SK-N-SH (cell line): Measurements from ENCODE around the gene AKR7A2. TPM values are rescaled to one million over a fixed set of nuclear protein-coding genes. Genes with fewer than 3 reads are reported as not detected.
A peak's percentile ranks its signal among the peaks of the same experiment; 100 is the strongest.

Source experiments
- CTCF ChIA-PET: fragments of 300-600, 350-600 bp; formaldehyde crosslinking; extraction: SDS; loops from one replicate; lab custom pipeline; 2021; lab: Yijun Ruan, JAX
- POLR2A ChIA-PET: fragments of 350-600 bp; sonication (Branson Sonifier 250); formaldehyde crosslinking; extraction: SDS; loops from one replicate; lab custom pipeline; 2020; ENCODE audit warnings: antibody characterized with exemption, inconsistent platforms; lab: Yijun Ruan, JAX
- DNase-seq: peaks from one replicate; pipeline ENCODE4 v3.0.0; 2012
- H2AFZ ChIP-seq: fragments of 200-600 bp; sonication (generic); 2 replicates; pipeline ENCODE4 v1.8.1; 2016; ENCODE audit warnings: antibody characterized with exemption, mild to moderate bottlenecking, low read depth
- H3F3A ChIP-seq: fragments of 200-600 bp; sonication (generic); replicated peaks from 2 replicates; pipeline ENCODE3; 2016; ENCODE audit warnings: antibody characterized with exemption, mild to moderate bottlenecking; ENCODE audit not compliant: insufficient read depth
- H3K27ac ChIP-seq, 2 experiments: fragments of 200-500 bp in 1 of 2; fragments of 200-600 bp in 1 of 2; sonication (Bioruptor generic) in 1 of 2; sonication (generic), shearing (Covaris generic) in 1 of 2; 2 replicates each; pipeline versions ENCODE4 v1.5.1 to v1.6.1; 2014 to 2016; ENCODE audit warnings: low read depth in 2 of 2, inconsistent platforms in 1 of 2, low read length in 1 of 2, mild to moderate bottlenecking in 1 of 2, mixed read lengths in 1 of 2
- H3K27me3 ChIP-seq: fragments of 200-600 bp; sonication (generic), shearing (Covaris generic); 2 replicates; pipeline ENCODE4 v1.6.1; 2016; ENCODE audit warnings: mixed run types; ENCODE audit not compliant: insufficient read depth
- H3K36me3 ChIP-seq, 2 experiments: fragments of 200-500 bp in 1 of 2; fragments of 200-600 bp in 1 of 2; sonication (Bioruptor generic) in 1 of 2; sonication (generic) in 1 of 2; replicated peaks in 1 of 2; 2 replicates each; pipeline versions ENCODE3 to v1.5.1; 2014 to 2016; ENCODE audit warnings: low read length in 1 of 2, mild to moderate bottlenecking in 1 of 2; ENCODE audit not compliant: insufficient read depth in 2 of 2, control insufficient read depth in 1 of 2
- H3K4me1 ChIP-seq, 2 experiments: fragments of 200-500 bp in 1 of 2; fragments of 200-600 bp in 1 of 2; sonication (Bioruptor generic) in 1 of 2; sonication (generic), shearing (Covaris generic) in 1 of 2; 2 replicates each; pipeline versions ENCODE4 v1.5.1 to v1.6.1; 2014 to 2016; ENCODE audit warnings: low read depth in 1 of 2, low read length in 1 of 2, mixed run types in 1 of 2; ENCODE audit not compliant: insufficient read depth in 2 of 2, control insufficient read depth in 1 of 2
- H3K4me2 ChIP-seq: fragments of 200-600 bp; sonication (generic), shearing (Covaris generic); 2 replicates; pipeline ENCODE4 v1.6.1; 2017; ENCODE audit warnings: mixed run types
- H3K4me3 ChIP-seq, 2 experiments: fragments of 200-500 bp in 1 of 2; fragments of 200-600 bp in 1 of 2; sonication (Bioruptor generic) in 1 of 2; sonication (generic), shearing (Covaris generic) in 1 of 2; 2 replicates each; pipeline versions ENCODE4 v1.5.1 to v1.8.1; 2014 to 2016; ENCODE audit warnings: low read depth in 2 of 2, inconsistent platforms in 1 of 2, low read length in 1 of 2, mild to moderate bottlenecking in 1 of 2, mixed read lengths in 1 of 2, moderate library complexity in 1 of 2
- H3K79me2 ChIP-seq: fragments of 200-600 bp; sonication (generic); 2 replicates; pipeline ENCODE4 v1.8.1; 2017; ENCODE audit warnings: mild to moderate bottlenecking; ENCODE audit not compliant: insufficient read depth
- H3K9ac ChIP-seq: fragments of 200-600 bp; sonication (generic); 2 replicates; pipeline ENCODE4 v1.6.1; 2017; ENCODE audit warnings: mixed run types
- H3K9me2 ChIP-seq: fragments of 200-600 bp; sonication (generic); 2 replicates; pipeline ENCODE4 v1.6.1; 2017; ENCODE audit warnings: mixed run types
- H3K9me3 ChIP-seq: fragments of 200-600 bp; sonication (generic); 2 replicates; pipeline ENCODE4 v1.6.1; 2017; ENCODE audit warnings: mixed run types, mild to moderate bottlenecking, moderate library complexity
- H4K20me1 ChIP-seq: fragments of 200-600 bp; sonication (generic); 2 replicates; pipeline ENCODE4 v1.6.1; 2017; ENCODE audit warnings: mild to moderate bottlenecking, mixed run types; ENCODE audit not compliant: insufficient read depth
- CTCF ChIP-seq: fragments of 200-600 bp; sonication (generic); IDR thresholded peaks from 2 replicates; pipeline ENCODE4 v1.6.1; 2017; ENCODE audit warnings: antibody characterized with exemption, mild to moderate bottlenecking, moderate library complexity
- EZH2phosphoT487 ChIP-seq: fragments of 200-600 bp; sonication (generic); IDR thresholded peaks from 2 replicates; pipeline ENCODE4 v1.6.1; 2017; ENCODE audit warnings: low read depth, mixed run types, mild to moderate bottlenecking, antibody characterized with exemption, moderate library complexity, borderline replicate concordance
- GABPA ChIP-seq: IDR thresholded peaks from 2 replicates; pipeline ENCODE4 v1.4.0; 2012; ENCODE audit warnings: low read depth, mild to moderate bottlenecking
- IRF3 ChIP-seq: fragments of 150-350 bp; IDR thresholded peaks from 2 replicates; pipeline ENCODE4 v1.6.1; 2016; ENCODE audit warnings: mild to moderate bottlenecking, low read depth, low read length
- MEF2A ChIP-seq: IDR thresholded peaks from 2 replicates; pipeline ENCODE4 v1.4.0; 2012; ENCODE audit warnings: low read depth, borderline replicate concordance
- MXI1 ChIP-seq: IDR thresholded peaks from 2 replicates; pipeline ENCODE4 v1.6.1; 2012; ENCODE audit warnings: mild to moderate bottlenecking, low read depth, low read length, improper control_type of control experiment
- PBX3 ChIP-seq: IDR thresholded peaks from 2 replicates; pipeline ENCODE4; 2012
- POLR2AphosphoS5 ChIP-seq: IDR thresholded peaks from 2 replicates; pipeline ENCODE4 v1.6.1; 2012; ENCODE audit warnings: low read depth, low read length
- RAD21 ChIP-seq: IDR thresholded peaks from 2 replicates; pipeline ENCODE4 v1.6.1; 2012; ENCODE audit warnings: mild to moderate bottlenecking, low read length
- SIN3A ChIP-seq: IDR thresholded peaks from 2 replicates; pipeline ENCODE4 v1.6.1; 2012; ENCODE audit warnings: low read depth, mild to moderate bottlenecking, low read length, moderate library complexity, borderline replicate concordance
- TAF1 ChIP-seq: IDR thresholded peaks from 2 replicates; pipeline ENCODE4 v1.6.1; 2012; ENCODE audit warnings: low read depth, mild to moderate bottlenecking, low read length, moderate library complexity, borderline replicate concordance
- TEAD4 ChIP-seq: IDR thresholded peaks from 2 replicates; pipeline ENCODE4 v1.4.0; 2012; ENCODE audit warnings: mild to moderate bottlenecking, borderline replicate concordance; ENCODE audit not compliant: insufficient read depth
- WGBS: methylation state at CpG from one replicate; pipeline ENCODE4 v1.1.6; 2017; ENCODE audit warnings: low lambda C conversion rate; 5-methylcytosine and 5-hydroxymethylcytosine counted together
- polyA plus RNA-seq, 3 experiments: library from polyadenylated mRNA; depleted of rRNA; stranded (reverse); fragments of >200 nt; gene quantifications; 2 replicates each; pipeline ENCODE4 v1.2.3, GENCODE V29; 2012

AKR7A2 gene
- polyA plus RNA-seq, 1 of the 3 experiments (the other 2 are of a cell fraction), result 40.7 TPM

GRCh38 chr1:19313636-19313959 is 1.7 kb upstream of the AKR7A2 start (continued):
- TF ChIP-seq TAF1 (no peak), MEF2A (no peak), GABPA (no peak), IRF3 (no peak), CTCF (no peak), PBX3 (no peak), TEAD4 (no peak), MXI1 (no peak), EZH2phosphoT487 (no peak)

- ChIA-PET POLR2A (interaction anchor here (1.0 to 2.0 kb wide), 3 partner anchors 9 to 17 kb away, joined by 3 to 4 read pairs (median 4); no protein-coding TSS in a partner anchor), CTCF (interaction anchor here (0.6 to 2.4 kb wide), 10 partner anchors 10 to 370 kb away, joined by 3 to 8 read pairs (median 4); partner anchors contain the start of gene NBL1)
- H3K9me2 ChIP-seq, result no peaks in the 10 kb centered on the region
- H3K79me2 ChIP-seq, result peaks cover 73% of the 10 kb centered on the region
- peak overlapping the region; percentile 70 to 71; a peak in 2 of 4 replicates for H3K27ac ChIP-seq
- H3K27me3 ChIP-seq, result no peaks in the 10 kb centered on the region
- H3K36me3 ChIP-seq, result peaks cover 2 to 6% of the 10 kb centered on the region in 2 experiments
- no peak for DNase-seq
- H2AFZ ChIP-seq, result peak overlapping the region; percentile 21; the same call in 1 of the 2 replicates
- H3K9ac ChIP-seq, result peak overlapping the region; percentile 88
- peaks cover 5 to 26% of the 10 kb centered on the region in 2 experiments; a peak in 1 of 4 replicates for H3K4me1 ChIP-seq
- H3K4me2 ChIP-seq, result peak overlapping the region; percentile 98
- WGBS, result 84% methylated on average over 10 of the region's 20 CpGs
- H3F3A ChIP-seq, result no peaks in the 10 kb centered on the region
- peaks cover 19% of the 10 kb centered on the region for H4K20me1 ChIP-seq
- H3K4me3 ChIP-seq, result peak overlapping the region; percentile 76 to 82
- TF ChIP-seq SIN3A (no peak), POLR2AphosphoS5 (0 out of 2 replicates have a peak, but pooled peaks have one; percentile 4), RAD21 (no peak)
- no peaks in the 10 kb centered on the region for H3K9me3 ChIP-seq
Measured at GRCh38 chr1:19312782-19313635, 1.1 kb upstream of the AKR7A2 start.
